GM21619 (cell line): ENCODE measurements around the gene MRPL47.
A peak's percentile ranks its signal among the peaks of the same experiment; 100 is the strongest.
"Not testable (repeated sequence)": the region's sequence is repeated elsewhere in the genome, so short reads cannot be mapped to it uniquely, and the experiment has no call there.

Source experiments
- ATAC-seq: cut with Tn5 transposase; IDR thresholded peaks from one replicate; pipeline ENCODE4 v1.9.1; 2021; ENCODE audit not compliant: unreplicated experiment

MRPL47 gene

GRCh38 chr3:179604321-179605078 lies at the start of gene MRPL47, which contains the start of gene NDUFB5:
Gene MRPL47, minus strand, starts transcription at chr3:179604638. Its CDS starts 14 bp downstream, at chr3:179604624.
Gene NDUFB5, plus strand, starts transcription at chr3:179604794. Its CDS starts 22 bp downstream, at chr3:179604816.
- peak; percentile 97 for ATAC-seq

- peak; percentile 57 for ATAC-seq
These were observed 48.8 kb upstream of the MRPL47 start for GRCh38 chr3:179653096-179653797.

GRCh38 chr3:179652447-179653095 lies 48.1 kb upstream of the MRPL47 start, which contains the start of gene USP13:
Gene USP13, plus strand, starts transcription at chr3:179653040. Its CDS starts 186 bp downstream, at chr3:179653226.
- peak; percentile 64 for ATAC-seq

DNA sequence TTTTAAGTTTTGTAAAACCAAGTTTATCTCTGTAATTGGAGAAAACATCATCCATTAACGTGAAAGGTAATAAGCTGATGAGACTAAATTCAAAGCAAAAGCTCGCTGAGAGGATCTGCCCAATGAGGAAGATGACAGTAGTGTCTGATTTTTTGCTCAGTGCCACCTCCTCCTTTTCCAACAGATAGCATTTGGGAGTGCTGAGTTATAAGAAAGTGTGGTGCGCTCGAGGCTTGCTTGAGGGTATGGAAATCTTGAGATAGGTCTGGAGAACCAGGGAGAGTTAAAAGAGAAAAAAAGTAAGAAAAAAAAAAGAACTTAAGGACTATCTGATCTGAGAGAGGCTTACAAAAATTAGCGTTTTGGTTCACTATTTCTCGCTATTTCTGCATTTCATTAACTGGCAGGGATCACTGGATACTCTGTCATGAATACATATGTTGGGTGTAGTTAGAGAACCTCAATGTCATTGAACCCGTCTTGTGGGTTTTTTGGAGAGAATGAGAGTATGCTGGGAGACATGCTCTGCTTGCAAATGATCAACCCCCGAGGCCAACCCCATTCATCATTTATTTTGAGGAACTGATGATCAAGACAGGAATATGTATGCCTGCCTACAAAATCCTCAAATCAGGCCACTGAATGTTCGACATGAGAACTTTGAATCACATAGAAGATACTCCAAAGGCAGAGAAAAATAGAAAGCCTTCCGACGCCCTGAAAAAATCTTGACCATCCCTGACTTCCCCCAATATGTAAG lies 47.4 kb upstream of the MRPL47 start:
- no peak for ATAC-seq

DNA sequence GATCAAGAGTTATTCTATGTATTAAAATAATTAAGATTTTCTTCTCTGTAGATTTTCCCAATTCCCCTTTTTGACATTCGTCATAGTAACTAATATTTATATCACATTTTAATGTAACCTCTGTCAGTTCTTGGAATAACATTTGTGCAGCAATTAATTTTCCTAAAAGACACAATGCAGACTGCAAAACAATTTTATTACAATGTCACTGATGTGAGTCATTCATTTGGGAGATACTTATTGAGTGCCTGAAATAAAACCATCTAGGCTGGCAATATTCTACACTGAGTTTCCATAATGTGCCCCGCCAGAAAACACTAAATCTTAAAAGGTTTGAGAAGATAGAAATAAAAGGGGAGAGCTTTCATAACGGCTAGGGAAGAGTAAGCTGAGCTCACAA lies 41.7 kb upstream of the MRPL47 start:
- no peak for ATAC-seq

GRCh38 chr3:179643837-179644236 lies 39.4 kb upstream of the MRPL47 start:
- not testable (repeated sequence) for ATAC-seq

GRCh38 chr3:179642871-179643270 lies 38.4 kb upstream of the MRPL47 start:
- ATAC-seq = no peak

GRCh38 chr3:179640469-179640868 lies 36.0 kb upstream of the MRPL47 start:
- no peak for ATAC-seq

DNA sequence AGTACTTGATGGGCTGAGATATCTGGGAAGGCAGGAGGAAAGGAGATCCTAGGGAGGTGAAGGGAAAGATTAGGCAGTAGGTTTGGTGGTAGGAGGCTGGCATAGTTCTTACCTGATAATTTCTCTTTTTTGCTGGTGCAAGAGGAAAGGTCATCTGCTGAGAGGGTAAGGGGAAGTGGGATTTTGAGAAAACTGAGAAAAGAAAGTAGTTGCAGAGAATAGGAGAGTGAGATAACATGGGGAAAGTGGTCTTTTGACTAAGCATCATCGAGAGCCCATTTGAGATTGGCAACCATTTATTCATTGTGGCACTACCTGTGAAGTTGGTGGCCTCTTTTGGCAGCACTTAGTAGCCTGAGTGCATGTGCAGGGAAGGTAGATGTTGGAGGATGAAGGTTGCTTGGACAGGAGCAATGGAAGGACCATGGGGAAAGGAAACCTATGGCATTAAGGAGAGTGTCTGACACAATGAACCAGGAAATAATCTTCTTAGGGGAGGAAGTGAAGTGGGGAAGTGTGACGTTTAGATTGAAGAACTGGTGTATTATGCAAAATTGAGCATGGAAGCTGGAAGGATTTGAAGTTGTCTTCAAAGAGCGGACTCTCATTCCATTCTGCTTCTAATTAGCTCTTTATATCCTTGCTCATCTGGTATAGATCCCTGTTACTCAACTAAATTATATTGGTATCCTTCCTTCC lies 26.5 kb upstream of the MRPL47 start:
- no peak for ATAC-seq

DNA sequence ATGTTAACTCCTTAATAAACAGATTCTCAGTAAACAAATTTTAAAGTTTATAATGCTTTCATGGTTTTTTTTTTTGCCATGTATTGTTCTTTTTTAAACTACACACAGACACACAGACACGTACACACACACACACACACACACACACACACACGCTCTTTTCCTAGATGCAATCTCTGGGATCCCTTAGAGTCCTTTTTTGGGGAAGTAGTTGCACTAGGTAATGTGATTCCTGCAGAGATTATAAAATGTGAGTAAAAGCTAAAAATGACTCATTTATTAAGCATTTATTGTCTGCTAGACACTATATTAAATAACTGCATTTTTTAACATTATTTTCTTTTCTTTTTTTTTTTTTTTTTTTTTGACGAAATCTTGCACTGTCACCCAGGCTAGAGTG lies 20.0 kb upstream of the MRPL47 start:
- ATAC-seq = no peak

- no peak for ATAC-seq
These were observed 17.6 kb upstream of the MRPL47 start for GRCh38 chr3:179622023-179622422.

DNA sequence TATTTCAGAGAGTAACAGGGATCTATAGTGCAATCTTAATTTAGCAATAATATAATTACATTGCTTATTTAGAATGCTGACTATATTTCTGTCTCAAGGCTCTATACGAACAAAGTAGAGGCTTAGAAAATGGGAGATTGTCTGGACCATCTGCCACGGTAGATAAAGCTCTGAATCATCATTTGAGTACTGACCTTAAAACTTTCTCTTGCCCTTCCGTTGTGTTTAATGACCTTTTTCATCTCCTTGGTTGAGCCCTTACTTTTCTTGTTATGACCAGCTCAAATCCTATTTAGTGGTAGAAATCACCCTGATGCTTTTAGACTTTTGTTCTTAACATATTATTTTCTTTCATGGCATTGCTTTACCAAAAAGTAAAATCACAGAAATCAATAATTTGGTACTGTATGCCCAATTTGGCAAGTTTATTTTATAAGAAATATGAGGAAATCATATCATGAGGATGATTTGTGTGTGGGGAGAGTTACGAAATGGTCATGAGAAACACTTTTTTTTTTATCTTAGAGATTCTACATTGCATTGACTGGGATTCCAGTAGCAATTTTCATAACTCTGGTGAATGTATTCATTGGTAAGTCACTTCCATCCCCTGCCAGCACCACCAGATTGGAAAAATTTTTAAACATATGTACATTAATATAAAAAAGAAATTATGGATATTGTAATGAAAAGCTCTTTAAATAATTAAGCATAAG lies 11.2 kb upstream of the MRPL47 start:
- ATAC-seq = no peak

GRCh38 chr3:179613807-179614206 lies 9.4 kb upstream of the MRPL47 start:
- ATAC-seq = no peak

DNA sequence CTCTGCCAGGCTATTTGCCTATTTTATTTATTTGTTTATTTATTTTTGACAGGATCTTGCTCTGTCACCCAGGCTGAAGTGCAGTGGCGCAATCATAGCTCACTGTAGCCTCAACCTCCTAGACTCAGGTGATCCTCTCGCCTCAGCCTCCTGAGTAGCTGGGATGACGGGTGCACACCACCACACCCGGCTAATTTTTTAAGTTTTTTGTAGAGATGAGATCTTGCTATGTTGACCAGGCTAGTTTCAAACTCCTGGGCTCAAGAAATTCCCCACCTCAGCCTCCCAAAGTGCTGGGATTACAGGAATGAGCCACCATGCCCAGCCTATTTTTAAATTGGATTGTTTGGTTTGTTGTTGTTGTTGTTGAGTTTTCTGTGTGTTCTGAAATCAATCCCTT lies 5.6 kb upstream of the MRPL47 start:
- ATAC-seq = no peak

GRCh38 chr3:179608931-179609720 lies 4.7 kb upstream of the MRPL47 start:
- ATAC-seq = peak; percentile 47

DNA sequence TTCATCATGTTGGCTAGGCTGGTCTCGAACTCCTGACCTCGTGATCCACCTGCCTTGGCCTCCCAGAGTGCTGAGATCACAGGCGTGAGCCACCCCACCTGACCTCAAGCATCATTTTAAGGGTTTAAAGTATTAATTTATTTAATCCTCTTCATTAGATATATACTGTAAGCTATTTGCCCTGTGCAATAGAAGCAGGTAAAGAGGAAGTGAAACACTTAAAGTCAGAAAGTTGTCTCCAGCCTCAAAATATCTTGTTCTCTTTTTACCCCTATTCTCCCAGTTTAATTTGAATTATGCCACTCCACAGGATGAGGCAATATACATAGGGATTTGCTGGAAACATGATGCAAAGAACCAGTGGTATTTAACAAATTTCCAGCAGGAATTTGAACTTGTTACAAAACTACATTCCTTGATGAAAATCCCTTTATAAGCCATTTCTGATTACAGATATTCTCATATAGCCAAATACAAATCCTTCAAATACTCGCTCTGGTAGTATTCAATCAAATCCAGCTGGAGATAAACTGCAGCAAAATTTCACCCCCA lies 2.2 kb upstream of the MRPL47 start:
- ATAC-seq = no peak

GRCh38 chr3:179603831-179604230 lies 607 bp downstream of the MRPL47 start:
- ATAC-seq = no peak

DNA sequence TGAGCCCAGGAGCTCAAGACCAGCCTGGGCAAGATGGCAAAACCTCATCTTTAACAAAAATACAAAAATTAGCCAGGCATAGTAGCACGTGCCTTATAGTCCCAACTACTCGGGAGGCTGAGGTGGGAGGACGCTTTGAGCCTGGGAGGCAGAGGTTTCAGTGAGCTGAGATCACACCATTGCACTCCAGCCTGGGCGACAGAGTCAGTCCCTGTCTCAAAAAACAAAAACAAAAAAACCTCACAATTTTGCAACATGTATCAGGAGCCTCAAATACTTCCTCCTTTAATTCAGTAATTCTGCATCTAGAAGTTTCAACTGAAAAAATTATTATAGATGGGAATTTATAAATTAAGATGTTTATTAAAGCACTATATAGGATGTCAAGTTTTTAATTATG lies 1.1 kb downstream of the MRPL47 start:
- no peak for ATAC-seq

GRCh38 chr3:179599531-179599930 lies 4.9 kb downstream of the MRPL47 start:
- ATAC-seq = no peak
